ENCODE results near the gene CHIT1. TPM values are rescaled to one million over a fixed set of nuclear protein-coding genes. Genes with fewer than 3 reads are reported as not detected.
"Not testable (repeated sequence)": the region's sequence is repeated elsewhere in the genome, so short reads cannot be mapped to it uniquely, and the experiment has no call there.

Gene CHIT1
- total RNA-seq, 1 donor from 2014 or later = 0.27 TPM

DNA sequence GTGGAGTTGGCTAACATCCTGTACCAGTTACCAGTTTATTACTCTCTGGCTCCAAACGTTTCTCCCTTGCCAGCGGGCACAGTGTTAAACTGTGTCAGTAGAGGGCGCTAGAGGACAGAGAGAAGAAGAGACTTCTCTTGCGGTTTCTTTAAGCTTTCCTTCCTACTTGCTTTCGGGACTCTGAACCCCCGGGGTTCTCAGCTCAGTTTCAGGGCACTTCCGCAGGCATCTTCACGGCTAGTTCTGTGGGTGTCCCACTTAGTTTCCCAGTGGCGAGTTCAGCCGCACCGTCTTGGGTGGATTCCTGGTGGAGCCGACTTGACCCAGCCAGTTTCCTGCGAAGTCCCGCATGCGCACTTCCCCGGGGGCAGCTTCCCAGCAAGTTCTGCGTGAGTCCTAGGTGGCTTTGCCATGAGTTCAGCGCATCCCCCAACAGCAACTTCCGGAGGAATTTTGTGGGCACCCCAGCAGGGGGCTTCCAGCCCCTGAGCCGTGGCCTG is 37.9 kb upstream of the CHIT1 start:
- intact Hi-C loops (cut with micrococcal nuclease) = loop anchor here (1.0 to 5.0 kb wide), 6 partner anchors 60 to 435 kb away; partner anchors contain the start of gene RABIF

DNA sequence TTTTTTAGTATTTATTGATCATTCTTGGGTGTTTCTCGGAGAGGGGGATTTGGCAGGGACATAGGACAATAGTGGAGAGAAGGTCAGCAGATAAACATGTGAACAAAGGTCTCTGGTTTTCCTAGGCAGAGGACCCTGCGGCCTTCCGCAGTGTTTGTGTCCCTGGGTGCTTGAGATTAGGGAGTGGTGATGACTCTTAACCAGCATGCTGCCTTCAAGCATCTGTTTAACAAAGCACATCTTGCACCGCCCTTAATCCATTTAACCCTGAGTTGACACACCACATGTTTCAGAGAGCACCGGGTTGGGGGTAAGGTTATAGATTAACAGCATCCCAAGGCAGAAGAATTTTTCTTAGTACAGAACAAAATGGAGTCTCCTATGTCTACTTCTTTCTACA is 36.7 kb upstream of the CHIT1 start:
- intact Hi-C loops (cut with micrococcal nuclease) = loop anchor here (2.0 to 5.0 kb wide), 2 partner anchors 236 to 377 kb away; partner anchors contain the start of gene RABIF

DNA sequence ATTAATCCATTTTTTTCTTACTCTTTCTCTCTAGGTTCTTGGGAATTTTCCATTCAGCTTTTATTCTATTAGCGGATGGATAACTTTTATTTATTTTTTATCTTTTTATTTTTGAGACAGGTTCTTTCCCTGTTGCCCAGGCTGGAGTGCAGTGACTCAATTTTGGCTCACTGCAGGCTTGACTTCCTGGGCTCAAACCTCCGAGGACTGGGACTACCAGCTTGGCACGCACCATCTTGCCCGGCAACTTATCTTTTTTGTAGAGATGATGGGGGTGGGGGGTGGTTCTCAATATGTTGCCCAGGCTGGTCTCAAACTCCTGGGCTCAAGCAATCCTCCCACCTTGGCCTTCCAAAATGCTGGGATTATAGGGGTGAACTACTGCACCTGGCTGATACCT is 36.1 kb upstream of the CHIT1 start:
- intact Hi-C loops (cut with micrococcal nuclease) = loop anchor here (5.0 kb wide), 1 partner anchor 237 kb away; no protein-coding TSS in a partner anchor

DNA sequence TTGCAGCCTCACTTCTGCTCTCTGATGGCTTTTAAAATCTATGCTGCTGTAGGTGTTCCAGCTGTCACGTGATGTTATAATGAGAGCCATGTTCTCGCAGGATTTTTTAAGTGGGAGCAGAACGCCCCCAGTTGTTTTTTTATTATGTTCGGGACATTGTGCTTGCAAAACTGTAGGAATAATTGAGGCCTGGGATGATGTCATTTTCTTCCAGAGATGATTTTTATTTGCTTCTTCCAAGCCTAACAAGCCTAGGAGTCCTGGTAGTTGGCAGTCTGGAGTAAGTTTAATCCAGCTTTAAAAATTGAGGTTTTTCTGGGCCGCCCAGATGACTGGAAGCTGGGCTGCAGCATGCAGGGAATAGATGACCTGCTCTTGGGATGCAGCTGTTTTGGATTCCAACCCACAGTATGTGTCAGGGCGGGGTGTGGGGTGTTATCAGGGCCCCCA is 34.6 kb upstream of the CHIT1 start:
- intact Hi-C loops (cut with micrococcal nuclease) = no loop called here

DNA sequence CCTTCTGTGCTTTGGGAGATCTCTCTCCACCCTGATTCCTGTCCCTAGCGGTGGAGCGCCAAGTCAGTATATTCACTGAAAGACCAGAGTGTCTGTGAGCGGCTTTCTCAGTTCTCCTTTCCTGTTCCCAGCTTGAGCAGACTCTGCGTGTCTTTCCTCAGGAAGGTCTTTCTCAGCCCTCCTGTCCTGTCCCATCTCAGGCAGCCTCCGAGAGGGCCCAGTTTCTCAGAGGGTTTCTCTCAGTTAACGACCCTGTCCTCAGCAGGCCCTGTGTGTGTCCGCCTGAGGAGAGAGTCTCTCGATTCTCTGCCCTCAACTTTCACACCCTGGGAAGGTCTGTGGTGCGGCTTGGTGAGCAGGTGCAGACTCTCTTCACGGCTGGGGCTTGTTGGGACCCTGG is 34.0 kb upstream of the CHIT1 start:
- intact Hi-C loops (cut with micrococcal nuclease) = no loop called here

DNA sequence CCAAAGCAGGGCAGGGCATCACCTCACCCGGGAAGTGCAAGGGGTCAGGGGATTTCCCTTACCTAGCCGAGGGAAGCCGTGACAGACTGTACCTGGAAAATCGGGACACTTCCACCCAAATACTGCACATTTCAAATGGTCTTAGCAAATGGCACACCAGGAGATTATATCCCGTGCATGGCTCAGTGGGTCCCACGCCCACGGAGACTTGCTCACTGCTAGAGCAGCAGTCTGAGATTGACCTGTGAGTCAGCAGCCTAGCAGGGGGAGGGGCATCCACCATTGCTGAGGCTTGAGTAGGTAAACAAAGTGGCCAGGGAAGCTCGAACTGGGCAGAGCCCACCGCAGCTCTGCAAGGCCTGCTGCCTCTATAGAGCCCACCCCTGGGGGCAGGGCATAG is 27.2 kb upstream of the CHIT1 start:
- intact Hi-C loops (cut with micrococcal nuclease) = not testable (repeated sequence)

DNA sequence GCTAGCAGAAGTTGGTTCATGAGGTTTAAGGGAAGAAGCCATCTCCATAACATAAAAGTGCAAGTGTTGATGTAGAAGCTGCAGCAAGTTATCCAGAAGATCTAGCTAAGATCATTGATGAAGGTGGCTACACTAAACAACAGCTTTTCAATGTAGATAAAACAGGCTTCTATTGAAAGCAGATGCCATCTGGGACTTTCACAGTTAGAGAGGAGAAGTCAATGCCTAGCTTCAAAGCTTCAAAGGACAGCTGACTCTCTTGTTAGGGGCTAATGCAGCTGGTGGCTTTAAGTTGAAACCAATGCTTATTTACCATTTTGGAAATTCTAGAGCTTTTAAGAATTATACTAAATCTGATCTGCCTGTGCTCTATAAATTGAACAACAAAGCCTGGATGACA is 25.3 kb upstream of the CHIT1 start:
- intact Hi-C loops (cut with micrococcal nuclease) = not testable (repeated sequence)

DNA sequence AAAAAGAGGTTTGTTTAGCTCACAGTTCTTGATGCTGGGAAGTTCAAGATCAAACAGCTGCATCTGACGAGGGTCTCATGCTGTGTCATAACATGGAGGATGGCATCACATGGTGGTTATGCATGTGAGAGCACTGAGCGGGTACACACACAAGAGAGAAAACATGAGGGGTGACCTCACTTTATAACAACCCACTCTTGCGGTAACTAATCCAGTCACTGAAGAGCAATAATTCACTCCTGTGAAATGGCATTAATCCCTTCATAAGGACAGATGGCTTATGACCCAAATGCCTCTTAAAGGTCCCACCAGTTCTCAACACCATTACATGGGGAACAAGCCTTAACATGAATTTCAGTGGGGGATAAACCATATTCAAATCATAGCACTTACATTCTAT is 23.2 kb upstream of the CHIT1 start:
- intact Hi-C loops (cut with micrococcal nuclease) = no loop called here

DNA sequence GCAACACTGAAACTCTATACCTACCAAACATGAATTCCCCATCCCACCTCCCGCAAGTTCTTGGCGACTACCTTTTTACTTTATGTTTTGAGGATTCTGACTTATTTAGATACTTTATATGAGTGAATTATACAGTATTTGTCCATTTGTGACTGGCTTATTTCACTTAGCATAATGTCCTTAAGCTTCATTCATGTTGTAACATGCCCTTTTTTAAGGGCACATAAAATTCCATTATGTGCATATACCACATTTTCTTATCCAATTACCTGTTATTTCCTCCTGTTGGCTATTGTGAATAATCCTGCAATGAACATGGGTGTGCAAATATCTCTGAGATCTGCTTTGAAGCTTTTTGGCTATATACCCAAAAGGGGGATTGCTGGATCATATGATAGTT is 22.0 kb upstream of the CHIT1 start:
- intact Hi-C loops (cut with micrococcal nuclease) = no loop called here

DNA sequence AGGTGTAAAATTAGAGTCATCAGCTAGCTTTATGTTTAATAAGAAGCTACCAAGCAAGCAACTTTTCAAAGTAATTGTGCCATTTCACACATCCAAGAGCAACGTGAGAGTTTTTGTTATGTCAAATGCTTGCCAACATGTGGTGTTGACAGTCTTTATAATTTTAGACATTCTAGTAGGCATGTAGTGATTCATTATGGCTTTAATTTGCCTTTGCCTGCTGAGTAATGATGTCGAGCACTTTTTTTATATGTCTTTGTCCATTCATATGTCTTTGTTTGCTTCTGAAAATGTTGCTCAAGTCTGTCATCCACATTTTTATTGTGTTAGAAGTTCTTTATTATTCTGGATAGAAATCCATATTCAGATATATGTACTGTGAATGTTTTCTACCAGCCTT is 21.4 kb upstream of the CHIT1 start:
- intact Hi-C loops (cut with micrococcal nuclease) = no loop called here

DNA sequence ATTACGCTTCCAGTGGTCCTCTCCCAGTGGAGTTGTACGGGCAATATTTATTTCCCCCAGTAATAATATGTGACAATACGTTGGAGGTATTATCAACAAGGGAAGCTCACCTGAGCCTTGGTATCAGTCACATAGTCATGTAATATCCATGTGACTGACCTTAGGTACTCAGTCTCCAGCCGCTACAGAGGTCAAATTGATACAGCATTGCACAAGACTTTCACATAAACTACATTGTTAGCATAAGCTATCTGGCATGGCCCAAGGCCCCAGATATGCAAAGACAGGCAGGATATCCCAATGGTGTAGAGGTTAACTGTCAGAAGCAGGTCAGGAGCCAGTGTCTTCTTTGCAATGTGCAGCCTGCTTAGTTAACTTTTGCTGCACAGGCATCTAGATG is 15.3 kb upstream of the CHIT1 start:
- intact Hi-C loops (cut with micrococcal nuclease) = no loop called here

DNA sequence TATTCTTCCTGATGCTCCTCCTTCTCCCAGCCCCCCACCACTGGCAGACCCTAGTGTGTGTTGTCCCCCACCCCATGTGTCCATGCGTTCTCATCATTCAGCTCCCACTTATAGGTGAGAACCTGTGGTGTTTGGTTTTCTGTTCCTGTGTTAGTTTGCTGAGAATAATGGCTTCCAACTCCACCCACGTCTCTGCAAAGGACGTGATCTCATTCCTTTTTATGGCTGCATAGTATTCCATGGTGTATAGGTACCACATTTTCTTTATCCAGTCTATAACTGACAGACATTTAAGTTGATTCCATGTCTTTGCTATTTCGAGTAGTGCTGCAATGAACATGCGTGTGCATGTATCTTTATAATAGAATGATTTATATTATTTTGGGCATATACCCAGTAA is 12.2 kb upstream of the CHIT1 start:
- intact Hi-C loops (cut with micrococcal nuclease) = not testable (repeated sequence)

DNA sequence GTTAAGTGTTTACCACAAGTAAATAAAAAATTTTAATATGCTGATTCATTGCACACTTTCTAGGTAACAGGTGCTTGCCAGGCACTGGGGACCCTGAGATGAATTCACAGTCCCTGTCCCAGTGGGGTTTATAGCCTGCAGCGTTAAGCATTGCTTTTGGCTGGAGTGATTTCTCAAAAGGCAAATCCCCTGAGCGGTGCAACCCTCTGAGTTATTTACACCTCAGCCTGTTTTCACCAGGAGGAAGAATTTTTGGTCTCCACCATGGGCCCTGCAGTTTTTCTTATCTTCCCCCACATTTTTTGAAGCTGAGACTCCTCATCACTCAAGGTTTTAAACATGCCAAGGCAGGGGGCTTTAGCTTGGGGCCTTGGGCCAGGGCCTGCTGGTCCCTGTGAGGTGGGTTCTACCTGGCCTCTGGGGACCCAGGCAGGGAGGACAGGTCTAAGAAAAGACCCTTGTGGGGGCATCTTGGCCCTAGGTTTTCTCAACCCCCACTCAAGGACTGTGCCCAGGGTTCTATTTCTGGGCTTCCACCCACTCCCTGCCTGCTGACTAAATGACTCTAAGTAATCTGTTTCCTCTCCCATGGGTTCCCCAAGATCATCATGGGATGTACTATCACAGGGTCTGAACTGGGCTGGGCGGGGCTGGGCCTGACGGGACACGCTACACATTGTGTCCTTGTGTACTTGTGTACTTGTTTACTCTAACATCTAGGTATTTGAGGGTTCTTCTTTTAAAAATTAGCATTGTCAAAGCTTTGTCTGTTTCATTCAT is 10.2 kb upstream of the CHIT1 start:
- intact Hi-C loops (cut with micrococcal nuclease) = no loop called here

DNA sequence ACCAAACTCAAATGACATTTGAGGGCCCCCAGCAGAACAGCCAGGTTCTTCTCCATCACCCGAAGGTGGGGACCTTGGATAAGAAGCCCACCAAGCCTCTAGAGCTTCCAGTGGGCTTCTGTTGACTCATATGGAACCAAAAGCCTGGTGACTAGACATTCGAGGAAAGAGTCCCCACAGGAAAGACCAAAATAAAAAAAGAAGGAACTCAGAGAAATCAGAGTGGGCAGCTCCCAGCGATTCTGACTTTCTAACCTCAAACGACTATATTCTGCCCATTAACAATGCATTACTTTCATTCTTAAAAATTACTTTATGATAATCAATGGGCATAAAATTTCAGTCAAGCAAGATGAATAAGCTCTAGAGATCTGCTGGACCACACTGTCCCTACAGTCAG is 9.6 kb upstream of the CHIT1 start:
- intact Hi-C loops (cut with micrococcal nuclease) = no loop called here

DNA sequence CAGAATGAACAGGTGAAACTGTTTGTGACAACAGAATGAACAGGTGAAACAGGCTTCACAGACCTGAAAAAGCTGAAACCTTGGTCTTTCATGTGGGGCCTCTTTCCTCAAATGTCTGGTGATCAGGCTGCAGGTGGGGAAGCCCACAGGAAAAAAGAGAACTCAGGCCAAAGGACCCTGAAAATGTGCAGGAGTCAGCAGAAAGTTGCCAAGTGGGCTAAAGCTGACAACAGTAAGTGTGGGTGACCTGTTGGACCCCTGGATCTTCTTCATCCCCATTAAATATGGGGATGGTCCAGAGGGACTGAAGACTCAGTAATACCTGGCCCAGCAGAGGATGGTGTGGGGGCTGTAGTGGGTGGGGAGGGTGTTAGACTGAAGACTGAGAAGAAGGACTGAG is 9.1 kb upstream of the CHIT1 start:
- intact Hi-C loops (cut with micrococcal nuclease) = no loop called here

DNA sequence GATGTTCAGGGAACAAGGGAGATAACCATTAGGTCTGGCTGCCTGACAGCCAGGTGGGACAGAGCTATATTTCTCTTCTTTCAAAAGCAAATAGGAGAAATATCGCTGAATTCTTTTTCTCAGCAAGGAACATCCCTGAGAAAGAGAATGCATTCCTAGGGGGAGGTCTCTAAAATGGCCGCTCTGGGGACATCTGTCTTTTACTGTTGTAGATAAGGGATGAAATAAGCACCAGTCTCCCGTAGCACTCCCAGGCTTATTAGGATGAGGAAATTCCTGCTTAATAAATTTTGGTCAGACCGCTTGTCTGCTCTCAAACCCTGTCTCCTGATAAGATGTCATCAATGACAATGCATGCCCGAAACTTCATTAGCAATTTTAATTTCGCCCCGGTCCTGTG is 5.4 kb upstream of the CHIT1 start:
- intact Hi-C loops (cut with micrococcal nuclease) = not testable (repeated sequence)

DNA sequence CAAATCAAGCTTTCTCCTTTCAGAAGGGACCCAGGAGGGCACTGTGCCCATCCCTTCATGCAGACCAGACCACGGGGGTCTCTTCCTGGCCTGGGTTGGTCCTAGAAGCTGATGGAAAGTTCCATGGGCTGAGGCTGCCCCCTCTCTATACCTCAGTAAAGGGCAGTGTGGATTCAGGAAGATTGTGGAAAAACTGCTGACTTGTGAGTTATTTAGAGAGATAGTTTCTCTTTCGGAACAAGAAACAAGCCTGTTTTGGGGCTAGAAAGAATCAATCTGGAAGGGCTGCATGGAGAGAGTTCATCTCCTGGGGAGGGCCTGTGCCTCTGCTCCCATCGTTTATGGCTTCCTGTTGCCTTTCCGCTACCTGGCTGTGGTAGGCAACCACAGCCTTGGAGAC is 803 bp downstream of the CHIT1 start:
- intact Hi-C loops (cut with micrococcal nuclease) = no loop called here

DNA sequence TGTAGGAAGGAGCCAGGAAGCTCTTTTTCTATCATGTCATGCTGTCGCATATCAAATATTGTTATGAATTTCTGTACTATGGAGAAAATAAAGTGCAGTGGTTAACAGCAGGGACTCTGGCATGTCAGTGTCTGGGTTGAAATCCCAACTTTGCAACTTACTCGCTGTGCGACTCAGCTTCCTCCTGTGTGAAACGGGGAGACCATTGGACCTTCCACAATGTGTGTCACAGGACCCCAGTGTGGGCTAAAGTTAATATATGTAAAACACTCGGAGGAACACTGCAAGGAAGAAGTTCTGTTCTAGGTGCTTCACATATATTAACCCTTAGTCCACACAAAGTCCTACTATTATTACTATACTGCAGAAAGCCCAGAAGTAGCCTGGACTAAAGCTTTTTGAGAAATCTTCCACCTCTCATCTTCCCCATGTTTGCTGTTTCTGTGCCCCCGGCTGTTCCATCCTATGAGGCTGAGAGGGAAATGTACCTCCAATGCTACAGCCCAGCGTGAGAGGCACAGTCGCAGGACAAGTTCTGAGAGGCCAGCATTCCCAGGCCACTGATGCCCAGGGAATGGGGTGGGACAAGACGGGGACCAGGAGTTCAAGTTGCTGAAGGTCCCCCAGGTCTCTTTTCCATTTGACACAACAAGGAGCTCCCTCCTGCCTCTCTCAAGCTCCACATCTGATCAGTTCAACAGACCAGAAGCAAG is 1.9 kb downstream of the CHIT1 start:
- intact Hi-C loops (cut with micrococcal nuclease) = no loop called here

DNA sequence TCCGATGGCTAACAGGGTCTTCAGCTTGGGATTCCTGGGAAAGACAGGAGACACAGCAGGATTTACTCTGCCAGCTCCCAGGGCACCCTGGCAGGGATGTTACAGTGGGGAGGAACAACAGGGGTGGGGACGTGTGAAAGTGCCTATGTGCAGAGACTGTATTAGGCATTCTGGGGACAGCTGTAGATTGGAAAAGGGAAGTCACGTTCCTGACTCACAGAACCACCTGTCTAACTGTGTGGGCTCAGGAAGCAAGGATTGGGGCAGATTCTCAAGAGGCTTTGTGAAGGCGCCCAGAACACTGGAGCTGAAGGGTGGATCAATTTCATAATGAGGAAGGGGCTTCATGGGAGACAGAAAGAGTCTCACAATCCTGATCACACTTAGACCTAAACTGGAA is 4.4 kb downstream of the CHIT1 start:
- intact Hi-C loops (cut with micrococcal nuclease) = no loop called here

DNA sequence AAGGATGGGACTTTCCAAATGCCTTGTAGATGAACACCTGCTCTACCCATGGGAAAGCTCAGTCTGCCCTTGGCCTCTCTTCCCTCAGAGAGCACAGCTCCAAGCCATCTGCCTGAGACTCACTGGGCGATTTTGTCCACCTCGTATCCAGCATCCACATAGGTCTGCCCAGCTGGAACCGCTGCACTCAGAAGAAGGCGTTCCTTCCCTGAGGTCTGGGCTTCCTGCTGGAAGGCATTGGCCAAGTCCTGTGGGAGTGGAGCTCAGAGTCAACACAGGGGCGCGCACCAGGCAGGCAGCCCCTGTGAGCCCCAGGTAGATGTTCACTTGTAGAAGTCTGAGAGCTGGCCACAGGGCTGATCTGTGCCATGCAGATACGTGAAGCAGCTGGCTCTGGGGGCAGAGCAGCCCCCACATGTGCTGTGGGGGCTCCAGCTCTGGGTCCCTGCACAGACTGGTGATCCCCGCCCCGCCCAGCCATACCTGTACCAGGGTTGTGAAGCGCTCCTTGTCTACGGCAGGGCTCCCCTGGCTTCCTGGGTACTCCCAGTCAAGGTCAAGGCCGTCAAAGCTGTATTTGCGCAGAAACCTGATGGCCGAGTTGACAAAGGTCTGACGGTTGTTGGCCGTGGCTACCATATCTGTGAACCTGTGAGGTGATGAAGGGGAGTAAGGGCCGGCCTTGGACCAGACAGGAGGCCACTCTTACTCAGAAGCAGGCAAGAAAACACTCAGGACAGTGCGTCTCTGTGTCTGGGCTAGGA is 6.3 kb downstream of the CHIT1 start:
- intact Hi-C loops (cut with micrococcal nuclease) = no loop called here

DNA sequence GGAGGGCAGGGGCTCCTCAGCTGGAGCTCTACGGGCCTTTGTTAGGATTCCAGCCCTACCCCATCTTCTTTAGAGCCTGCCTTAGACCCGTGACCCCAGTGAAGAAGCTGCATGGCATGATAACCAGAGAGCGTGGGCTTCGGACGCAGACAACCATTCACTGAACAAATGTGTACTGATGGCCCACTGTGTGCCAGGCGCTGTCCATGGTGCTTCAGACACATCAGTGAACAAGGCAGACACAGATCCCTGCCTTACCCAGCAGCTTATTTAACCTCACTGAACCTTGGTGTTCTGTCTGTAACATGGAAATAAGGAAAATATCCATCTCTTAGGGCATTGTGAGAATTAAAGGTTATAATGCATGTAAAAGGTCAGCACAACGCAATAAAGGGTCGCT is 9.5 kb downstream of the CHIT1 start:
- intact Hi-C loops (cut with micrococcal nuclease) = no loop called here

DNA sequence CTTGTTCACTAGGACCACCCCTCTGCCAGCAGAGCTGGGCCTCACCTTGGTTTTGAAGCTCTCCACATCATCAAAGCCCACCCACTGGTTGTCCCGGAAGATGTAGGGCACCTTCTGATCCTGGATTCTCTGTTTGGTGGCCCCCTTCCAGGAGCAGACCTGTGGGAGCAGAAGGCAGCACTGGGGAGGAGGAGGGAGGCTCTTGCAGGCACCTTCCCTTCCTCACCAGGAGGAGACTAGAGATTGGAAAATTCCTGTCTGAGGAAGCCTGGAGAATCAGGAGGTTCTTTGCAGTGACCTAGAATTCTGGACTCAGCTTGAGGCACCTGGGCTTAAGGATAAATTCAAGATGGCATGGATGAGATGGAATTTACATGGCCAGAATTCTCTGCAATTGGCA is 10.3 kb downstream of the CHIT1 start:
- intact Hi-C loops (cut with micrococcal nuclease) = no loop called here

Measured in T-helper 1 cell treated with Interleukin-12 subunit alpha and Interleukin-12 subunit beta and Interleukin-4 antibody, amounts not matched to agents 30 ng/mL and 1 ng/mL, for 36 hours (primary cell).